HL-60 (cell line): ENCODE results near the gene OR5B21.

Experiments used
- CTCF ChIP-seq: IDR thresholded peaks from one replicate; pipeline ENCODE4 v1.5.1; 2011; ENCODE audit warnings: low read length, control low read depth, inconsistent platforms; ENCODE audit not compliant: insufficient read depth
- POLR2AphosphoS5 ChIP-seq: IDR thresholded peaks from 2 replicates; pipeline ENCODE4 v1.6.1; 2012; ENCODE audit warnings: low read depth
- SPI1 ChIP-seq: IDR thresholded peaks from 2 replicates; pipeline ENCODE4 v1.6.1; 2012; ENCODE audit warnings: low read depth, mild to moderate bottlenecking, borderline replicate concordance

- TF ChIP-seq CTCF (no peak), SPI1 (no peak), POLR2AphosphoS5 (no peak)
Observed at GRCh38 chr11:58511636-58512035, 3.7 kb upstream of the OR5B21 start.
